Lower leg skin (tissue), 3 donors: ENCODE results near the gene TMEM129.

Source experiments
- CTCF ChIP-seq, 3 donors: fragments of 450-650 bp; IDR thresholded peaks; one replicate each; pipeline ENCODE4 v1.5.1; 2016; ENCODE audit warnings: antibody characterized with exemption in 3 of 3, mild to moderate bottlenecking in 3 of 3, moderate library complexity in 2 of 3
- POLR2A ChIP-seq, 2 donors: fragments of 450-650 bp; IDR thresholded peaks; one replicate each; pipeline ENCODE4 v1.6.1; 2016 to 2017; ENCODE audit warnings: antibody characterized with exemption in 2 of 2, mild to moderate bottlenecking in 1 of 2, moderate library complexity in 1 of 2

- TF ChIP-seq CTCF (IDR thresholded peaks at IDR 0.05) (no peak), POLR2A (IDR thresholded peaks at IDR 0.05) (no peak)
Measured at GRCh38 chr4:1708581-1708980, 12.5 kb downstream of the TMEM129 start.
